Stimulated activated CD4-positive, alpha-beta T cell treated with anti-CD3 and anti-CD28 coated beads, TNF-alpha, amount 100 ng/mL, for 4 hours (primary cell): ENCODE data around the gene PIAS3.
"Not testable (repeated sequence)": the region's sequence is repeated elsewhere in the genome, so short reads cannot be mapped to it uniquely, and the experiment has no call there.

Experiments
- DNase-seq, 3 experiments: peaks; one replicate each; pipeline ENCODE4 v3.0.0-alpha.2; 2020; ENCODE audit warnings: low read depth in 3 of 3

The PIAS3 gene

GRCh38 chr1:145874646-145875045 is 15.8 kb upstream of the PIAS3 start:
- no peak for DNase-seq

GRCh38 chr1:145871994-145872924 is 13.4 kb upstream of the PIAS3 start:
- DNase-seq = peak; percentile 5 to 24 (median 6)

GRCh38 chr1:145868232-145868631 is 9.4 kb upstream of the PIAS3 start:
- DNase-seq = no peak

GRCh38 chr1:145863282-145864018 is 4.6 kb upstream of the PIAS3 start:
- no peak for DNase-seq

- peak; percentile 60 to 64 (median 64) for DNase-seq
These were observed 676 bp upstream of the PIAS3 start for GRCh38 chr1:145859491-145860023.

- peak in 1 of 3 experiments; percentile 9 for DNase-seq
These were observed 512 bp downstream of the PIAS3 start for GRCh38 chr1:145858238-145858900.

- no peak for DNase-seq
These were observed 1.7 kb downstream of the PIAS3 start for GRCh38 chr1:145857170-145857569.

GRCh38 chr1:145855426-145855948 is 3.4 kb downstream of the PIAS3 start:
- no peak for DNase-seq

- no peak for DNase-seq
These were observed 9.3 kb downstream of the PIAS3 start for GRCh38 chr1:145849356-145850160.

GRCh38 chr1:145847827-145848226 is 11.1 kb downstream of the PIAS3 start:
- DNase-seq = no peak

- no peak for DNase-seq
These were observed 12.7 kb downstream of the PIAS3 start for GRCh38 chr1:145846201-145846612.

GRCh38 chr1:145845514-145846161 is 13.2 kb downstream of the PIAS3 start, which contains the start of gene NUDT17:
NUDT17 (plus strand) TSS chr1:145845630; CDS start chr1:145845641, 11 bp downstream.
- DNase-seq = peak; percentile 49 to 66 (median 61)

- DNase-seq = no peak
These were observed 13.8 kb downstream of the PIAS3 start for GRCh38 chr1:145845144-145845513.

GRCh38 chr1:145843031-145843430 is 15.8 kb downstream of the PIAS3 start:
- DNase-seq = no peak

- no peak for DNase-seq
These were observed 21.2 kb downstream of the PIAS3 start for GRCh38 chr1:145837656-145838055.

- not testable (repeated sequence) for DNase-seq
These were observed 28.1 kb downstream of the PIAS3 start for GRCh38 chr1:145830810-145831209.

GRCh38 chr1:145828367-145829026 is 30.4 kb downstream of the PIAS3 start:
- DNase-seq = no peak

GRCh38 chr1:145827966-145828365 is 30.9 kb downstream of the PIAS3 start:
- no peak for DNase-seq

GRCh38 chr1:145826030-145826429 is 32.9 kb downstream of the PIAS3 start:
- DNase-seq = no peak

GRCh38 chr1:145824499-145824842 is 34.4 kb downstream of the PIAS3 start:
- DNase-seq = no peak
